SU-DHL-6 (cell line): Measurements from ENCODE around the gene PHF20.

Experiments
- H2AFZ ChIP-seq: fragments of 200-600 bp; sonication (generic); 2 replicates; pipeline ENCODE4 v1.6.1; 2014; ENCODE audit warnings: low read depth, mild to moderate bottlenecking, moderate library complexity, mixed read lengths, antibody characterized with exemption, low read length; ENCODE audit not compliant: severe bottlenecking
- H3F3A ChIP-seq: fragments of 200-600 bp; shearing (Covaris generic); 2 replicates; pipeline ENCODE4 v1.6.0; 2016; ENCODE audit warnings: antibody characterized with exemption, mild to moderate bottlenecking; ENCODE audit not compliant: insufficient read depth
- H3K27ac ChIP-seq: fragments of 200-600 bp; sonication (generic); 2 replicates; pipeline ENCODE4 v1.5.1; 2016; ENCODE audit warnings: low read depth, mild to moderate bottlenecking, low read length, moderate library complexity, mixed read lengths
- H3K27me3 ChIP-seq: fragments of 200-600 bp; sonication (generic), shearing (Covaris generic); 2 replicates; pipeline ENCODE4 v1.6.0; 2014; ENCODE audit warnings: mild to moderate bottlenecking, low read length
- H3K36me3 ChIP-seq: fragments of 200-600 bp; sonication (generic); 2 replicates; pipeline ENCODE4 v1.6.1; 2014; ENCODE audit warnings: mild to moderate bottlenecking, low read length, mixed read lengths
- H3K4me2 ChIP-seq: fragments of 300-600, 200-600 bp; shearing (Covaris generic), sonication (generic); 2 replicates; pipeline ENCODE4 v1.6.0; 2014; ENCODE audit warnings: low read length, low read depth, mild to moderate bottlenecking; ENCODE audit not compliant: poor library complexity, severe bottlenecking
- H3K4me3 ChIP-seq: fragments of 200-600 bp; sonication (generic); 2 replicates; pipeline ENCODE4 v1.5.1; 2014; ENCODE audit warnings: antibody characterized with exemption, low read length, mild to moderate bottlenecking, mixed read lengths; ENCODE audit not compliant: insufficient read depth, poor library complexity, severe bottlenecking
- H3K79me2 ChIP-seq: fragments of 200-600 bp; sonication (generic); 2 replicates; pipeline ENCODE4 v1.6.1; 2014; ENCODE audit warnings: mild to moderate bottlenecking, low read length, moderate library complexity; ENCODE audit not compliant: insufficient read depth
- H3K9ac ChIP-seq: fragments of 200-600 bp; sonication (generic); 2 replicates; pipeline ENCODE4 v1.7.0; 2014; ENCODE audit warnings: mild to moderate bottlenecking, low read length
- H3K9me2 ChIP-seq: fragments of 200-600 bp; sonication (generic); replicated peaks from 2 replicates; pipeline ENCODE4 v1.6.1; 2014; ENCODE audit warnings: low read length; ENCODE audit not compliant: insufficient read depth
- H3K9me3 ChIP-seq: fragments of 200-600 bp; sonication (generic); 2 replicates; pipeline ENCODE4 v1.6.1; 2014; ENCODE audit warnings: low read length, mixed read lengths; ENCODE audit not compliant: insufficient read depth
- H4K20me1 ChIP-seq: fragments of 200-600 bp; sonication (generic); 2 replicates; pipeline ENCODE4 v1.6.1; 2014; ENCODE audit warnings: low read depth, mild to moderate bottlenecking, antibody characterized with exemption, low read length, moderate library complexity, mixed read lengths
- EZH2phosphoT487 ChIP-seq: fragments of 200-600 bp; sonication (generic), shearing (Covaris generic); conservative IDR thresholded peaks from 2 replicates; pipeline ENCODE4 v1.6.1; 2018; ENCODE audit warnings: mild to moderate bottlenecking, antibody characterized with exemption, low read length, moderate library complexity, mixed read lengths
- TF ChIP-seq, protein P1 (sequence below): fragments of 200-600 bp; sonication (generic); IDR thresholded peaks from one replicate; pipeline ENCODE4 v1.5.1; 2017; ENCODE audit warnings: antibody characterized with exemption, mild to moderate bottlenecking, low read length, moderate library complexity; ENCODE audit not compliant: insufficient read depth, poor library complexity, severe bottlenecking

PHF20 gene

DNA sequence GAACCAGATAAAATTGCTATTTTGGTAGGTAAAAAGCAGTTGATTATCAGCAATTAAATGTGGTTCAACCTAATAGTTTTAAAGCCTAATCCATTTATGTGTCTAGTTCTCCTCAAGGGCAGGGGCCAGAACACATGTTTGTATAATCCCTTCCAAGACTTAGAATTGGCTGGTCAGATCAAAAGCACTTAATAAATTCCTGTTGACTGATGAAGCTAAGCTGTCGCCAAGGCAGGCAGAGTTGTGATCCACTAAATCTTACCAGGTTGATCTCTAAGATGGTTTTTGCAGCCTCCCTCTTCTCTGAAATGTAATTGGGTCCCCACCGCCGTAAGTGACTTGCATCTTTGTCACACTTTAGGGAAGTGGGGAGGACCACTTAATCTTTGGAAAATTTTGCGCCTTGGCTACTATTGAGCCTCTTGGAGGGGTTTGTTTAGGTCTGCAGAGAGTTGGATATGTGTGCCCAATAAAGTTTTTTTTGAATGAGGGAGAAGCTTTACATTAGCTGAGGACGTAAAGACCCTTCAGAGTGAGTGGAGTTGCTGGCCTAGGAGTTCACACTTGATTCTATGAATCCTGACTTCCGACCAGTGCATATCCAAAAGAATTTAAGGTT lies 65.9 kb downstream of the PHF20 start:
- Histone ChIP-seq H3F3A (no peaks in the 10 kb centered on the region), H3K27me3 (no peaks in the 10 kb centered on the region)
- TF ChIP-seq, protein P1, sequence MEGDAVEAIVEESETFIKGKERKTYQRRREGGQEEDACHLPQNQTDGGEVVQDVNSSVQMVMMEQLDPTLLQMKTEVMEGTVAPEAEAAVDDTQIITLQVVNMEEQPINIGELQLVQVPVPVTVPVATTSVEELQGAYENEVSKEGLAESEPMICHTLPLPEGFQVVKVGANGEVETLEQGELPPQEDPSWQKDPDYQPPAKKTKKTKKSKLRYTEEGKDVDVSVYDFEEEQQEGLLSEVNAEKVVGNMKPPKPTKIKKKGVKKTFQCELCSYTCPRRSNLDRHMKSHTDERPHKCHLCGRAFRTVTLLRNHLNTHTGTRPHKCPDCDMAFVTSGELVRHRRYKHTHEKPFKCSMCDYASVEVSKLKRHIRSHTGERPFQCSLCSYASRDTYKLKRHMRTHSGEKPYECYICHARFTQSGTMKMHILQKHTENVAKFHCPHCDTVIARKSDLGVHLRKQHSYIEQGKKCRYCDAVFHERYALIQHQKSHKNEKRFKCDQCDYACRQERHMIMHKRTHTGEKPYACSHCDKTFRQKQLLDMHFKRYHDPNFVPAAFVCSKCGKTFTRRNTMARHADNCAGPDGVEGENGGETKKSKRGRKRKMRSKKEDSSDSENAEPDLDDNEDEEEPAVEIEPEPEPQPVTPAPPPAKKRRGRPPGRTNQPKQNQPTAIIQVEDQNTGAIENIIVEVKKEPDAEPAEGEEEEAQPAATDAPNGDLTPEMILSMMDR, result no peak
- TF ChIP-seq EZH2phosphoT487, result no peak

DNA sequence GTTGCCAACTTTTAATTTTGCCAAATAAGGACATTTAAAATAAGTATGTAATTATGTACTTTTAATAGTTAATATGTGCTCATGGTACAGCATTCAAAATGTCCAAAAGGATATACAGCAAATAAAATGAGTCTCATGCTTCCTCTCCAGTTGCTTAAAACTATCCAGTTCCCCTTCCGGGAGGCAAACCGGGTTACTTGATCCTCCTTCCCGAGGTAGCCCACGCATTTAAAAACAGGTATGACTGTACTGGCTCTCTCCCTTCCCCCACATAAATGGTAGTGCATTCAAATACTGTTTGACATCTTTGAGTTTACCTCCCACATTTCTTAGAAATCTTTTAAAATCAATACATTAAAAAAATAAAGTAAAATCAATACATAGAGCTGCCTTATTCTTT lies 66.4 kb downstream of the PHF20 start:
- Histone ChIP-seq H3K27ac (no peak overlapping the region), H3K27me3 (no peaks in the 10 kb centered on the region), H3F3A (no peaks in the 10 kb centered on the region), H4K20me1 (0 out of 2 replicates have a peak, but pooled peaks cover 5% of the 10 kb centered on the region), H3K4me3 (no peak overlapping the region), H3K4me2 (no peak overlapping the region), H2AFZ (no peak overlapping the region), H3K36me3 (peaks cover 6% of the 10 kb centered on the region), H3K9ac (no peak overlapping the region), H3K9me3 (no peaks in the 10 kb centered on the region), H3K9me2 (no peaks in the 10 kb centered on the region), H3K79me2 (peaks cover 26% of the 10 kb centered on the region)
- TF ChIP-seq EZH2phosphoT487, result no peak
- TF ChIP-seq, protein P1, result no peak

More for the DNA sequence above, 65.9 kb downstream of the PHF20 start:
- Histone ChIP-seq H2AFZ (no peak overlapping the region), H3K4me3 (no peak overlapping the region), H3K9me2 (no peaks in the 10 kb centered on the region), H3K79me2 (peaks cover 27% of the 10 kb centered on the region), H3K9me3 (no peaks in the 10 kb centered on the region), H3K9ac (no peak overlapping the region), H4K20me1 (0 out of 2 replicates have a peak, but pooled peaks cover 5% of the 10 kb centered on the region), H3K36me3 (peaks cover 5% of the 10 kb centered on the region), H3K27ac (no peak overlapping the region), H3K4me2 (no peak overlapping the region)

DNA sequence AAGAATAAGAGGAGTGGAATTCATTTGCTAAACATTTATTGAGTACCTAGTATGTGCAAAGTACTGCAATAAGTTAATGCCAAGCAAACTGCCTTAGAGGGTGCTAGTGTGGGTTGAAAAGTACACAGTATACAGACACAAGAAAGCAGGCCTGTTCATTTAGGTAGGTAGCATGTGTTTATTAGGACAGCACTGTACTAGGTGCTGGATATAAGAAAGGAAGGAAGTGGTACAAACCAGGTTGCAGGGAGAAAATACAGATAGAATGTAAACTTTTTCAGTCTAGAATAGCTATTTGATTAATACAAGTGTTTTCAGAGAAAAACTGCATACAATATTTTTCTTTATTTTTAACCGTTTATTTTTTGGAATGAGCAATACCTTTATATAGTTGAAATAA lies 68.1 kb downstream of the PHF20 start:
- Histone ChIP-seq H3K9ac (no peak overlapping the region), H3K9me3 (no peaks in the 10 kb centered on the region), H3K9me2 (no peaks in the 10 kb centered on the region), H3K36me3 (peaks cover 16% of the 10 kb centered on the region), H3K79me2 (peaks cover 17% of the 10 kb centered on the region), H4K20me1 (0 out of 2 replicates have a peak, but pooled peaks cover 5% of the 10 kb centered on the region), H3K27ac (no peak overlapping the region), H3K27me3 (no peaks in the 10 kb centered on the region), H3K4me2 (no peak overlapping the region), H3K4me3 (no peak overlapping the region), H3F3A (no peaks in the 10 kb centered on the region), H2AFZ (no peak overlapping the region)
- TF ChIP-seq EZH2phosphoT487, result no peak
- TF ChIP-seq, protein P1, result no peak
